Aorta (tissue), 5 donors: Measurements from ENCODE around the gene F9. TPM values are rescaled to one million over a fixed set of nuclear protein-coding genes. Genes with fewer than 3 reads are reported as not detected.

ENCODE experiments used
- ATAC-seq: fragments of 200-7000 bp; cut with Tn5 transposase; one replicate; pipeline ENCODE4 v1.9.1; 2022; ENCODE audit warnings: moderate library complexity; ENCODE audit not compliant: low FRiP score
- DNase-seq, 2 donors: peaks; one replicate each; pipeline ENCODE4 v3.0.0-alpha.2; 2020
- H3K27ac ChIP-seq, 2 donors: one replicate each; pipeline ENCODE4 v1.5.1; 2013; ENCODE audit warnings: low read length in 2 of 2, mild to moderate bottlenecking in 2 of 2, moderate library complexity in 2 of 2, control low read depth in 1 of 2, inconsistent platforms in 1 of 2, low read depth in 1 of 2
- H3K27me3 ChIP-seq, 2 donors: one replicate each; pipeline ENCODE4 v1.6.1; 2013; ENCODE audit warnings: control low read depth in 1 of 2, low read length in 1 of 2, mild to moderate bottlenecking in 1 of 2, moderate library complexity in 1 of 2; ENCODE audit not compliant: insufficient read depth in 2 of 2, control insufficient read depth in 1 of 2
- H3K36me3 ChIP-seq, 2 donors: one replicate each; pipeline ENCODE4 v1.6.1; 2013; ENCODE audit warnings: control low read depth in 1 of 2, low read length in 1 of 2, mild to moderate bottlenecking in 1 of 2; ENCODE audit not compliant: insufficient read depth in 2 of 2, control insufficient read depth in 1 of 2
- H3K4me1 ChIP-seq, 2 donors: one replicate each; pipeline ENCODE4 v1.6.1; 2013; ENCODE audit warnings: low read length in 2 of 2, control low read depth in 1 of 2, mild to moderate bottlenecking in 1 of 2, moderate library complexity in 1 of 2; ENCODE audit not compliant: insufficient read depth in 2 of 2, control insufficient read depth in 1 of 2
- H3K4me3 ChIP-seq, 2 donors: one replicate each; pipeline ENCODE4 v1.5.1; 2013; ENCODE audit warnings: low read length in 2 of 2, control low read depth in 1 of 2, mild to moderate bottlenecking in 1 of 2
- H3K9me3 ChIP-seq: one replicate; pipeline ENCODE4 v1.6.1; 2013; ENCODE audit warnings: mild to moderate bottlenecking, low read length; ENCODE audit not compliant: control insufficient read depth
- WGBS, 2 donors: extraction: QIAGEN DNeasy Blood & Tissue Kit; methylation state at CpG; one replicate each; pipeline ENCODE4 v1.1.7; 2013; 5-methylcytosine and 5-hydroxymethylcytosine counted together
- intact Hi-C, 2 donors: fragments of 100-400 bp; cut with DNase I; formaldehyde crosslinking; loops; one replicate each; pipeline versions ENCODE4 v1.14.2 to v1.15.0; 2022
- polyA plus RNA-seq, 2 donors: library from polyadenylated mRNA; stranded (reverse); fragments of 200-250 nt; gene quantifications; one replicate each; pipeline ENCODE4 v1.2.3, GENCODE V29; 2013
- total RNA-seq, 2 donors: library from RNA; stranded (reverse); fragmentation: NEBNext Ultra II Directional; extraction: Animal tissue kit (Norgen Biotek cat#: 25700); gene quantifications; one replicate each; pipeline ENCODE4 v1.2.1, GENCODE V29; 2021
- donor health status: healthy with polysubstance abuse.
- donor health status: Bipolar disorder and iron deficiency.
- donor health status: DM: no; HTN: no; CAD: no.
- donor health status: DM: no; HTN: no; CAD: no.
- donor health status: DM: yes; HTN: yes; CAD: no.

F9 gene
- total and polyA plus RNA-seq, 4 donors: not detected

DNA sequence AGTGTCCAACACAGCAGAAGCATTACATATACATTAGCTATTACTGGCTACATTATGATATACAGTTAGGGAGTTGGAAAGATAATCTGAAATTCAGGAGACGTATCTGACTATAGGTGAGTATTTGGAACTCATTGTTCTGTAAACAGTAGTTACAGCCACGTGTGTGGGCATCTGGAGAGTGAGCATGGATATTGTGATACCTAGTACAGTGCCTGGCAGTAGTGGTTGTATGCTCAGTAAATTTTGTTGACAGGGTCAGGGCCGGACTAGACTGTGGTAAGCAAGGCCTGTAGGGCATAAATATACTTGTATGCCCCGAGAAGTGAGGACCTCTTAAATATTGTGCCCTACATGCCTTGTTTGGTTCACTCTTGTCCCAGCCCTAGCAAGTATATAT is 2.9 kb downstream of the F9 start:
- H3K9me3 ChIP-seq: no peaks in the 10 kb centered on the region
- H3K27me3 ChIP-seq: no peaks in the 10 kb centered on the region
- DNase-seq (no peak), ATAC-seq (no peak)
- H3K4me3 ChIP-seq: no peak overlapping the region
- no peaks in the 10 kb centered on the region for H3K4me1 ChIP-seq
- intact Hi-C loops: no loop called here
- no peak overlapping the region for H3K27ac ChIP-seq
- 55 to 80% methylated on average over 4 of the region's 4 CpGs for WGBS, 2 donors
- H3K36me3 ChIP-seq: no peaks in the 10 kb centered on the region

DNA sequence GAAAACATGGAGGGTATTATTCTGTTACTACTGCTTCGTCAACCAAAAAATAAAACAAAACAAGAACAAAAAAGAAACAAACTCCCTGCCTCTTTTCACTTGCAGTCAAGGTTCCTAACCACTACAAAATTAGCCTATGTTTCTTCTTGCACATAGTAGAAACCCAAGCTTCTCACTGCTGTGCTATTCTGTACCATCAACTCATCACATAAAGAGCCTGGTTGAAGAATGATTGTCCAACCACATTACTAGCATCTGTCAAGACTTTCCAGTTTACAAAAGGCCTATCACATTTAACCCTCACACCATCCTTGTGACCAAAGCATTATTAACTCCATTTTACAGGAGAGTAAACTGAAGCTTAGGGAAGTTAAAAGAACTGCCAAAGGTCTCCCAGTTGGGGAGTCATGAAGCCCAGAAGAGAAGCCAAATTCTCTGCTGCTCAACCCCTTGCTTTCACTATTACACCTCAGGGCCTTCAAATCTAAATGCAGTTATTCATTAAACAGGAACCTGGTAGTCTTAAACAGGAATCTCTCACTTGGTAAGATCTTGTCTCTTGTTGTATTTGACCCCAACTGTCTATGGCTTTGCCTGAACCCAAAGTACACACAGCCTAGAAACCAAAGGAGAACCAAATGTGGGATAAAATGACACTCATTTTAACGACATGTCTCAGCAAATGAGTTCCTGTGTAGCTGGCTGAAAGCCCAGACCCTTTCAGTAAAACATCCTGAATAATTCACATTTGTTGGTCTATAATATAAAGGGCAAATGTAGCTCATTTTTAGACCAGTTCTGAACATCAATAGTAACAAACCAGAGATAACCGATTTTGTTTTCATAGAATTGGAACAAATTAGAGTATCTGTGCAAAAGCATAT is 8.6 kb downstream of the F9 start:
- H3K27me3 ChIP-seq: no peaks in the 10 kb centered on the region
- H3K4me1 ChIP-seq: no peaks in the 10 kb centered on the region
- no peaks in the 10 kb centered on the region for H3K9me3 ChIP-seq
- ATAC-seq: no peak
- WGBS, 2 donors: 37 to 45% methylated on average over 3 of the region's 3 CpGs
- H3K36me3 ChIP-seq: no peaks in the 10 kb centered on the region
- intact Hi-C loops: no loop called here
- no peak for DNase-seq
- no peak overlapping the region for H3K27ac ChIP-seq
- no peak overlapping the region for H3K4me3 ChIP-seq

DNA sequence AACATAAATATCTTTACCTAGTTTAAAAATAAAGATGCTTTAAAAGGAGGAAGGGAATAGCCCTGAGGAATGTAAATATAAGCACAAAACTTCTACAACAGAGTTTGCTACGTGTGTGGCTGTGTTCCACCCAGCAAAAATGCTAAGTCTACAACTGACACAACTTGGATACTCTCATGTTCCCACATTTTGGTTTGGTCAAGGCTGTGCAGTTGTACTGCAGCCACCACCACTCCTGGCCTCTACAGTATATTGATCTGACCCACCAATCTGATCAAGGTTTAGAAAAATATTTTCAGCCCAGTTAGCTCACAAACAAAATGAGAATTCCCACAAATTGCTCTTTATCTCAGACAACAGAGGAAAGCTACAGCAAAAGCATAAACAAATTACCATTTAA is 12.1 kb downstream of the F9 start:
- Histone ChIP-seq H3K4me1 (no peaks in the 10 kb centered on the region), H3K27ac (no peak overlapping the region), H3K4me3 (no peak overlapping the region), H3K36me3 (no peaks in the 10 kb centered on the region), H3K9me3 (no peaks in the 10 kb centered on the region), H3K27me3 (no peaks in the 10 kb centered on the region)
- no peak for ATAC-seq
- WGBS, 2 donors: 33 to 43% methylated on average over 1 of the region's 1 CpG
- intact Hi-C loops: no loop called here
- no peak for DNase-seq

DNA sequence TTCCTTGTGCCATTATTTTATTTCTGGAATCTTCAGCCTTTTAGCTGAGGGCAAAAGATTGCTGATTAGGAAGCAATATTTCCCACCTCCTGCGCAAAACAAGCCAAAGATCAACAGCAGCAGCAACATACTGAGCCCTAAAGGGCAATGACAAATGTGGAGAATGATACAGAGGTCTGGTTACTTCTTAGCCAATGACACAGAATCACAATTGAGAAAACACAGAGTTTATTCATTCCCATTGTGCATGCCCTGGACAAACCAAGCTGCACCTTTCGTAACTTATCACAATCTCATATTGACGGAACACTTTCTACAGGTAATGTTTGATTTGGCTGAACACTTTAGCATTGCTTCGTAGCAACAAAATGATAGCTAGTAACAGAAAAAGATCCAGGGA is 13.4 kb downstream of the F9 start:
- DNase-seq (no peak), ATAC-seq (no peak)
- intact Hi-C loops: no loop called here
- Histone ChIP-seq H3K27me3 (no peaks in the 10 kb centered on the region), H3K4me3 (no peak overlapping the region), H3K4me1 (no peaks in the 10 kb centered on the region), H3K9me3 (no peaks in the 10 kb centered on the region), H3K36me3 (no peaks in the 10 kb centered on the region), H3K27ac (no peak overlapping the region)
- 84 to 87% methylated on average over 4 of the region's 4 CpGs for WGBS, 2 donors

DNA sequence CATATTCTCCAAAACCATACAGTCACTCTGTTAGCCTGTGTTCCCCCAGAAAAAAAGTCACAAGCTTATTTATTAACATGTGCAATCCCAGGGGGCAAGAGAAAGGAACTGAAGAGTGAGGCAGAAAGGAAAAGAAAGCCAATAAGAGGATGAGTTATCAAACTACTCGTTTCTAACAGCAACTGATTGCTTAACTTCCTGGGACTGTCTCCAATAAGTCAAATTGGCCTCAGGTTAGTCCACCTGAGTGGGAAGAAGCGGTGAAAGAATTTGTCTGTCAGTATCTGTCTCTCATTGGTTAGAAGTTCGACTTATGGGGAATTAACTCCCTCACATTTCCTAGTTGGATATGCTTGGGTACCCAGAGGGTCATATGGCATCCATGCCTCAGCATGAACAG is 14.1 kb downstream of the F9 start:
- Histone ChIP-seq H3K27me3 (no peaks in the 10 kb centered on the region), H3K27ac (no peak overlapping the region), H3K36me3 (no peaks in the 10 kb centered on the region), H3K4me3 (no peak overlapping the region), H3K9me3 (no peaks in the 10 kb centered on the region), H3K4me1 (no peaks in the 10 kb centered on the region)
- 49 to 81% methylated on average over 3 of the region's 3 CpGs for WGBS, 2 donors
- intact Hi-C loops: no loop called here
- ATAC-seq (no peak), DNase-seq (no peak)

DNA sequence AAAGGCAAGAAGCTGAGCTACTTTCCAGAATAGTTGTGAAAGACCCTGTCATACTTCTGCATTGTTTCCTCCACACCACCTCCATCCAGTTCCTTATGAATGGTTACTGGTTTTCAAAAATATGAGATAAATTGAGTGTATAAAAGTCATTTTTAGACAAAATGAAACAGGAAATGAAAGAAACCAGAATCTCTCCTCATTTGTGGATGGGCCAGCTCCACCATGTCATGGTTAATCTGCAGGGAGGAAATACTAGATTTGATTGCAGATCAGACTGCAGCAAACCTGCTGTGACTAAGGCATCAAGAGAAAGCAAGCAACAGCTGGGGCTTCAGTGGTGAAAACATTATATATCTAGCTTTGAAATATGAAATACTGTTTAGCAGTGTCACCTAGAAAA is 23.8 kb downstream of the F9 start:
- Histone ChIP-seq H3K4me1 (no peaks in the 10 kb centered on the region), H3K9me3 (no peaks in the 10 kb centered on the region), H3K36me3 (no peaks in the 10 kb centered on the region), H3K4me3 (no peak overlapping the region), H3K27ac (no peak overlapping the region), H3K27me3 (no peaks in the 10 kb centered on the region)
- DNase-seq (no peak), ATAC-seq (no peak)
- intact Hi-C loops: no loop called here

GRCh38 chrX:139554991-139555675 is 24.6 kb downstream of the F9 start:
- Histone ChIP-seq H3K4me3 (no peak overlapping the region), H3K9me3 (no peaks in the 10 kb centered on the region), H3K27me3 (no peaks in the 10 kb centered on the region), H3K4me1 (no peaks in the 10 kb centered on the region), H3K36me3 (no peaks in the 10 kb centered on the region), H3K27ac (no peak overlapping the region)
- intact Hi-C loops: no loop called here
- 61 to 75% methylated on average over 26 of the region's 26 CpGs for WGBS, 2 donors
- DNase-seq: peak in 1 of 2 donors; percentile 40
- ATAC-seq: no peak

GRCh38 chrX:139559383-139560042 is 29.0 kb downstream of the F9 start:
- H3K27me3 ChIP-seq: no peaks in the 10 kb centered on the region
- H3K9me3 ChIP-seq: no peaks in the 10 kb centered on the region
- no peak overlapping the region for H3K27ac ChIP-seq
- DNase-seq (no peak), ATAC-seq (no peak)
- no peaks in the 10 kb centered on the region for H3K4me1 ChIP-seq
- H3K4me3 ChIP-seq: no peak overlapping the region
- intact Hi-C loops: no loop called here
- H3K36me3 ChIP-seq: no peaks in the 10 kb centered on the region
- 23 to 26% methylated on average over 9 of the region's 9 CpGs for WGBS, 2 donors
